Testis (tissue), 2 donors: Measurements from ENCODE around the gene VWCE.
"Not testable (repeated sequence)": the region's sequence is repeated elsewhere in the genome, so short reads cannot be mapped to it uniquely, and the experiment has no call there.

Source experiments
- CTCF ChIP-seq, 3 experiments: fragments of 450-650 bp in 2 of 3; fragments of 200-600 bp in 1 of 3; sonication (generic) in 1 of 3; IDR thresholded peaks; one replicate each; pipeline ENCODE4 v1.5.1; 2016 to 2019; ENCODE audit warnings: antibody characterized with exemption in 3 of 3, mild to moderate bottlenecking in 2 of 3, moderate library complexity in 1 of 3
- POLR2A ChIP-seq: fragments of 450-650 bp; IDR thresholded peaks from one replicate; pipeline ENCODE4 v1.6.1; 2017; ENCODE audit warnings: antibody characterized with exemption, mild to moderate bottlenecking, moderate library complexity

GRCh38 chr11:61252332-61252731 is 42.8 kb downstream of the VWCE start:
- TF ChIP-seq POLR2A; CTCF (IDR thresholded peaks at IDR 0.05): not testable (repeated sequence)
